ENCODE data around the gene CPAMD8.
"Not testable (repeated sequence)": the region's sequence is repeated elsewhere in the genome, so short reads cannot be mapped to it uniquely, and the experiment has no call there.

The CPAMD8 gene

GRCh38 chr19:16889883-16890460 lies 136.6 kb downstream of the CPAMD8 start:
- DNase-seq = no peak

- no peak for DNase-seq
Measured at GRCh38 chr19:16889366-16889882, 137.2 kb downstream of the CPAMD8 start.

GRCh38 chr19:16888629-16889365 lies 137.8 kb downstream of the CPAMD8 start, which contains the start of gene F2RL3:
F2RL3 (plus strand) TSS chr19:16888999; CDS start chr19:16889190, 191 bp downstream.
- no peak for DNase-seq

- DNase-seq = no peak
Measured at GRCh38 chr19:16887353-16888265, 139.0 kb downstream of the CPAMD8 start.

- no peak for DNase-seq
Measured at GRCh38 chr19:16886305-16886880, 140.2 kb downstream of the CPAMD8 start.

- no peak for DNase-seq
Measured at GRCh38 chr19:16885166-16885565, 141.4 kb downstream of the CPAMD8 start.

- DNase-seq = no peak
Measured at GRCh38 chr19:16883522-16883921, 143.1 kb downstream of the CPAMD8 start.

GRCh38 chr19:16882146-16882545 lies 144.5 kb downstream of the CPAMD8 start:
- no peak for DNase-seq

GRCh38 chr19:16880884-16881554 lies 145.6 kb downstream of the CPAMD8 start:
- no peak for DNase-seq

GRCh38 chr19:16878181-16878965 lies 148.2 kb downstream of the CPAMD8 start:
- no peak for DNase-seq

GRCh38 chr19:16877581-16877980 lies 149.0 kb downstream of the CPAMD8 start:
- DNase-seq = no peak

GRCh38 chr19:16876904-16877361 lies 149.7 kb downstream of the CPAMD8 start:
- no peak for DNase-seq

GRCh38 chr19:16875584-16876555 lies 150.7 kb downstream of the CPAMD8 start:
- DNase-seq = no peak

GRCh38 chr19:16874978-16875299 lies 151.7 kb downstream of the CPAMD8 start:
- DNase-seq = not testable (repeated sequence)

GRCh38 chr19:16874250-16874977 lies 152.2 kb downstream of the CPAMD8 start:
- DNase-seq = no peak

- no peak for DNase-seq
Measured at GRCh38 chr19:16873594-16873993, 153.0 kb downstream of the CPAMD8 start.

GRCh38 chr19:16872728-16873127 lies 153.9 kb downstream of the CPAMD8 start:
- no peak for DNase-seq

- no peak for DNase-seq
Measured at GRCh38 chr19:16871871-16872270, 154.7 kb downstream of the CPAMD8 start.

GRCh38 chr19:16869331-16869972 lies 157.2 kb downstream of the CPAMD8 start:
- no peak for DNase-seq
